Activated naive CD4-positive, alpha-beta T cell treated with anti-CD3 and anti-CD28 coated beads for 36 hours (primary cell): ENCODE results near the gene SUDS3. TPM values are rescaled to one million over a fixed set of nuclear protein-coding genes. Genes with fewer than 3 reads are reported as not detected.

Source experiments
- total RNA-seq, 2 experiments: library from RNA; stranded (reverse); gene quantifications; one replicate each; pipeline ENCODE4 v1.2.3, GENCODE V29; 2021

SUDS3 gene
- total RNA-seq, 2 experiments from 2014 or later = 17.5 to 18.6 TPM

Other genes starting within 250 kb of the SUDS3 start
- 100 to 1,000 TPM; 117 to 120 TPM for gene PEBP1, start 240.4 kb upstream of the SUDS3 start, total RNA-seq
- gene TAOK3, start 3.6 kb upstream of the SUDS3 start, total RNA-seq = 10 to 100 TPM; 49.1 to 49.2 TPM